Panc1 (cell line): Measurements from ENCODE around the gene HOXC9. TPM values are rescaled to one million over a fixed set of nuclear protein-coding genes. Genes with fewer than 3 reads are reported as not detected.

ENCODE experiments used
- ATAC-seq: fragments of 200-7000 bp; cut with Tn5 transposase; 2 replicates; pipeline ENCODE4 v1.9.1; 2020; ENCODE audit warnings: mild to moderate bottlenecking, moderate library complexity
- BruUV-seq: library from RNA; stranded (reverse); fragments of 400-500 nt; replicated peaks from 2 replicates; lab custom pipeline; 2021; lab: Mats Ljungman, UMichigan
- CTCF ChIA-PET: fragments of 300-600 bp; sonication (Branson Sonifier 250); formaldehyde crosslinking; loops from one replicate; lab custom pipeline; 2022; ENCODE audit warnings: antibody characterized with exemption; lab: Charles Lee
- POLR2A ChIA-PET: fragments of 300-600 bp; sonication (Branson Sonifier 250); formaldehyde crosslinking; loops from one replicate; lab custom pipeline; 2022; ENCODE audit warnings: antibody characterized with exemption; lab: Charles Lee
- DNase-seq: peaks from one replicate; pipeline ENCODE4 v3.0.0-alpha.2; 2010; ENCODE audit warnings: low read depth, low spot score
- H3K27ac ChIP-seq: 2 replicates; pipeline ENCODE4 v1.5.1; 2011; ENCODE audit warnings: mild to moderate bottlenecking, low read length, inconsistent platforms
- H3K27me3 ChIP-seq: fragments of 200-500 bp; sonication (Bioruptor generic); 2 replicates; pipeline ENCODE4 v1.6.0; 2014; ENCODE audit warnings: low read length, inconsistent platforms; ENCODE audit not compliant: control insufficient read depth, insufficient read depth
- H3K36me3 ChIP-seq: fragments of 200-500 bp; sonication (Bioruptor generic); 2 replicates; pipeline ENCODE4 v1.5.1; 2014; ENCODE audit warnings: inconsistent platforms, mild to moderate bottlenecking, low read length, moderate library complexity; ENCODE audit not compliant: control insufficient read depth, insufficient read depth
- H3K4me1 ChIP-seq: 2 replicates; pipeline ENCODE4 v1.5.1; 2011; ENCODE audit warnings: inconsistent platforms, mild to moderate bottlenecking, low read length, moderate library complexity; ENCODE audit not compliant: control insufficient read depth, insufficient read depth
- H3K4me3 ChIP-seq, 2 experiments: 2 replicates each; pipeline ENCODE4 v1.5.1; 2011 to 2012; ENCODE audit warnings: low read depth in 2 of 2, low read length in 2 of 2, mild to moderate bottlenecking in 2 of 2, inconsistent platforms in 1 of 2, moderate library complexity in 1 of 2
- H3K9me3 ChIP-seq: fragments of 200-500 bp; sonication (Bioruptor generic); 2 replicates; pipeline ENCODE4 v1.5.1; 2014; ENCODE audit warnings: low read depth, mild to moderate bottlenecking, inconsistent platforms, low read length, moderate library complexity; ENCODE audit not compliant: control insufficient read depth, insufficient read depth
- CTCF ChIP-seq: fragments of 450-650 bp; IDR thresholded peaks from 2 replicates; pipeline ENCODE4 v1.5.1; 2017; ENCODE audit warnings: mild to moderate bottlenecking
- POLR2AphosphoS5 ChIP-seq: IDR thresholded peaks from 2 replicates; pipeline ENCODE4 v1.6.1; 2012; ENCODE audit warnings: mild to moderate bottlenecking, low read depth, low read length, moderate library complexity
- REST ChIP-seq, 2 experiments: IDR thresholded peaks; 2 replicates each; pipeline ENCODE4 v1.6.1; 2011 to 2012; ENCODE audit warnings: low read depth in 2 of 2, control low read depth in 1 of 2, low read length in 1 of 2, mild to moderate bottlenecking in 1 of 2, moderate library complexity in 1 of 2; ENCODE audit not compliant: insufficient read depth in 1 of 2
- SIN3A ChIP-seq: IDR thresholded peaks from 2 replicates; pipeline ENCODE4 v1.6.1; 2012; ENCODE audit warnings: low read depth, mild to moderate bottlenecking, low read length, moderate library complexity, borderline replicate concordance; ENCODE audit not compliant: insufficient read depth
- TCF7L2 ChIP-seq: IDR thresholded peaks from 2 replicates; pipeline ENCODE4 v1.6.1; 2011; ENCODE audit warnings: mild to moderate bottlenecking, low read depth, low read length, inconsistent platforms
- in situ Hi-C: cut with HindIII; loops from 2 replicates; pipeline ENCODE4 v1.10.0; 2016; ENCODE audit warnings: low sequenced_read_pairs, low pct_unique_long_range_greater_than_20kb
- intact Hi-C: fragments of 100-400 bp; cut with micrococcal nuclease; formaldehyde crosslinking; loops from one replicate; pipeline ENCODE4 v1.10.0; 2022; ENCODE audit not compliant: unreplicated experiment
- total RNA-seq: library from RNA; stranded (reverse); gene quantifications from one replicate; pipeline ENCODE4 v1.2.1, GENCODE V29; 2021; ENCODE audit not compliant: unreplicated experiment

HOXC9 gene
- total RNA-seq, 1 experiment from 2014 or later = 37.2 TPM

- Histone ChIP-seq H3K4me3 (peak overlapping the region; percentile 66 to 67), H3K4me1 (peaks cover 19% of the 10 kb centered on the region), H3K36me3 (no peaks in the 10 kb centered on the region), H3K27ac (peak overlapping the region; percentile 99), H3K27me3 (no peaks in the 10 kb centered on the region), H3K9me3 (no peaks in the 10 kb centered on the region)
- DNase-seq (no peak), ATAC-seq (no peak)
- ChIA-PET CTCF (interaction anchor here (0.6 kb wide), 1 partner anchor 11 kb away, joined by 4 read pairs; no protein-coding TSS in a partner anchor), POLR2A (interaction anchor here (0.6 to 0.7 kb wide), 3 partner anchors 9 to 226 kb away, joined by 3 to 4 read pairs (median 3); partner anchors contain the start of gene HOXC9)
- in situ Hi-C loops = no loop called here
- intact Hi-C loops = loop anchor here (10.0 kb wide), 1 partner anchor 606 kb away; the partner anchor contains the start of gene SP1
- no TSS peak for BruUV-seq
- TF ChIP-seq POLR2AphosphoS5 (no peak), TCF7L2 (no peak), REST (IDR thresholded peaks at IDR 0.05; ENCODE audit: insufficient read depth in 1 of 2, low read depth in 2 of 2, low read length in 1 of 2) (no peak), CTCF (no peak), SIN3A (no peak)
These were observed 9.5 kb upstream of the HOXC9 start for GRCh38 chr12:53990311-53991076.

GRCh38 chr12:53991077-53991460 lies 8.9 kb upstream of the HOXC9 start:
- intact Hi-C loops = loop anchor here (10.0 kb wide), 1 partner anchor 606 kb away; the partner anchor contains the start of gene SP1
- Histone ChIP-seq H3K4me3 (peak overlapping the region; percentile 66 to 67), H3K27ac (peak overlapping the region; percentile 99), H3K4me1 (peaks cover 19% of the 10 kb centered on the region), H3K36me3 (no peaks in the 10 kb centered on the region; the same call in 1 of the 2 replicates), H3K9me3 (no peaks in the 10 kb centered on the region), H3K27me3 (no peaks in the 10 kb centered on the region)
- CTCF ChIA-PET = interaction anchor here (0.6 to 1.1 kb wide), 2 partner anchors 11 to 26 kb away, joined by 3 to 4 read pairs; no protein-coding TSS in a partner anchor
- POLR2A ChIA-PET = no interaction called here
- in situ Hi-C loops = no loop called here
- BruUV-seq = no TSS peak
- DNase-seq = no peak
- no peak for TF ChIP-seq REST (IDR thresholded peaks at IDR 0.05; ENCODE audit: insufficient read depth in 1 of 2, low read depth in 2 of 2, low read length in 1 of 2)
- no peak for TF ChIP-seq CTCF
- TF ChIP-seq TCF7L2 = no peak
- TF ChIP-seq SIN3A = no peak
- peak; percentile 50; the same call in 1 of the 2 replicates for TF ChIP-seq POLR2AphosphoS5
- ATAC-seq = peak; percentile 3; the same call in 1 of the 2 replicates
